Tibial nerve (tissue), 4 donors: ENCODE results near the gene SPOCK1.
"Not testable (repeated sequence)": the region's sequence is repeated elsewhere in the genome, so short reads cannot be mapped to it uniquely, and the experiment has no call there.

ENCODE experiments used
- EP300 ChIP-seq, 2 donors: sonication (generic); formaldehyde crosslinking; IDR thresholded peaks; one replicate each; pipeline ENCODE4 v1.6.1; 2017; ENCODE audit warnings: antibody characterized with exemption in 2 of 2, mild to moderate bottlenecking in 1 of 2
- POLR2A ChIP-seq, 2 donors: fragments of 450-650 bp; IDR thresholded peaks; one replicate each; pipeline ENCODE4 v1.6.1; 2017; ENCODE audit warnings: antibody characterized with exemption in 2 of 2, mild to moderate bottlenecking in 2 of 2, moderate library complexity in 2 of 2
- TF ChIP-seq, protein P1 (sequence below), 5 experiments: fragments of 200-600 bp in 3 of 5; fragments of 450-650 bp in 2 of 5; sonication (generic) in 3 of 5; IDR thresholded peaks; one replicate each; pipeline ENCODE4 v1.5.1; 2016 to 2019; ENCODE audit warnings: antibody characterized with exemption in 5 of 5, mild to moderate bottlenecking in 3 of 5, moderate library complexity in 2 of 5

DNA sequence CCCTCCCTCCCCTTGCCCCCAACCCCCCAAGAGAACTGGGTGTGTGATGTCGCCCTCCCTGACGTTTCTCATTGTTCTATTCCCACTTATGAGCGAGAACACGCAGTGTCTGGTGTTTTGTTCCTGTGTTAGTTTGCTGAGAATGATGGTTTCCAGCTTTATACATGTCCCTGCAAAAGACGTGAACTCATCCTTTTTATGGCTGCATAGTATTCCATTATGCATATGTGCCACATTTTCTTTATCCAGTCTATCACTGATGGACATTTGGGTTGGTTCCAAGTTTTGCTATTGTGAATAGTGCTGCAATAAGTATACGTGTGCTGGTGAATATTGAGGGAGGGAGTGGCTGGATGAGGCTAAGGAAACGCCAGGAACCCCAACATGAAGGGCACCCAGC, 108.1 kb downstream of the SPOCK1 start:
- TF ChIP-seq, protein P1, sequence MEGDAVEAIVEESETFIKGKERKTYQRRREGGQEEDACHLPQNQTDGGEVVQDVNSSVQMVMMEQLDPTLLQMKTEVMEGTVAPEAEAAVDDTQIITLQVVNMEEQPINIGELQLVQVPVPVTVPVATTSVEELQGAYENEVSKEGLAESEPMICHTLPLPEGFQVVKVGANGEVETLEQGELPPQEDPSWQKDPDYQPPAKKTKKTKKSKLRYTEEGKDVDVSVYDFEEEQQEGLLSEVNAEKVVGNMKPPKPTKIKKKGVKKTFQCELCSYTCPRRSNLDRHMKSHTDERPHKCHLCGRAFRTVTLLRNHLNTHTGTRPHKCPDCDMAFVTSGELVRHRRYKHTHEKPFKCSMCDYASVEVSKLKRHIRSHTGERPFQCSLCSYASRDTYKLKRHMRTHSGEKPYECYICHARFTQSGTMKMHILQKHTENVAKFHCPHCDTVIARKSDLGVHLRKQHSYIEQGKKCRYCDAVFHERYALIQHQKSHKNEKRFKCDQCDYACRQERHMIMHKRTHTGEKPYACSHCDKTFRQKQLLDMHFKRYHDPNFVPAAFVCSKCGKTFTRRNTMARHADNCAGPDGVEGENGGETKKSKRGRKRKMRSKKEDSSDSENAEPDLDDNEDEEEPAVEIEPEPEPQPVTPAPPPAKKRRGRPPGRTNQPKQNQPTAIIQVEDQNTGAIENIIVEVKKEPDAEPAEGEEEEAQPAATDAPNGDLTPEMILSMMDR (IDR thresholded peaks at IDR 0.05), result not testable (repeated sequence)
- not testable (repeated sequence) for TF ChIP-seq POLR2A, EP300 (IDR thresholded peaks at IDR 0.05)
